Testis (tissue), 2 donors: ENCODE data around the gene GSTT2.
"Not testable (repeated sequence)": the region's sequence is repeated elsewhere in the genome, so short reads cannot be mapped to it uniquely, and the experiment has no call there.

ENCODE experiments used
- CTCF ChIP-seq, 3 experiments: fragments of 450-650 bp in 2 of 3; fragments of 200-600 bp in 1 of 3; sonication (generic) in 1 of 3; IDR thresholded peaks; one replicate each; pipeline ENCODE4 v1.5.1; 2016 to 2019; ENCODE audit warnings: antibody characterized with exemption in 3 of 3, mild to moderate bottlenecking in 2 of 3, moderate library complexity in 1 of 3
- POLR2A ChIP-seq: fragments of 450-650 bp; IDR thresholded peaks from one replicate; pipeline ENCODE4 v1.6.1; 2017; ENCODE audit warnings: antibody characterized with exemption, mild to moderate bottlenecking, moderate library complexity

- not testable (repeated sequence) for TF ChIP-seq CTCF (IDR thresholded peaks at IDR 0.05); POLR2A
Observed at GRCh38 chr22:23974345-23974744, 5.6 kb upstream of the GSTT2 start, which contains the start of gene DDT.
